IPS-20b (cell line): ENCODE measurements around the gene DNER.

Source experiments
- H3K27ac ChIP-seq: one replicate; pipeline ENCODE4 v1.5.1; 2013; ENCODE audit warnings: low read length
- H3K27me3 ChIP-seq: 2 replicates; pipeline ENCODE4 v1.6.1; 2013; ENCODE audit warnings: mild to moderate bottlenecking, low read length, inconsistent platforms; ENCODE audit not compliant: insufficient read depth
- H3K36me3 ChIP-seq: 2 replicates; pipeline ENCODE4 v1.6.1; 2013; ENCODE audit warnings: low read depth, mild to moderate bottlenecking, inconsistent platforms, low read length, moderate library complexity; ENCODE audit not compliant: insufficient read depth
- H3K4me1 ChIP-seq: 2 replicates; pipeline ENCODE4 v1.6.1; 2013; ENCODE audit warnings: mild to moderate bottlenecking, control low read depth, inconsistent platforms, low read length, moderate library complexity; ENCODE audit not compliant: insufficient read depth
- H3K4me3 ChIP-seq: 2 replicates; pipeline ENCODE4 v1.5.1; 2013; ENCODE audit warnings: mild to moderate bottlenecking, low read length, inconsistent platforms
- H3K9ac ChIP-seq: 2 replicates; pipeline ENCODE4 v1.6.1; 2013; ENCODE audit warnings: low read depth, mild to moderate bottlenecking, inconsistent platforms, low read length, moderate library complexity
- H3K9me3 ChIP-seq: 2 replicates; pipeline ENCODE4 v1.6.1; 2013; ENCODE audit warnings: mild to moderate bottlenecking, low read depth, low read length, inconsistent platforms; ENCODE audit not compliant: insufficient read depth

DNER gene

DNA sequence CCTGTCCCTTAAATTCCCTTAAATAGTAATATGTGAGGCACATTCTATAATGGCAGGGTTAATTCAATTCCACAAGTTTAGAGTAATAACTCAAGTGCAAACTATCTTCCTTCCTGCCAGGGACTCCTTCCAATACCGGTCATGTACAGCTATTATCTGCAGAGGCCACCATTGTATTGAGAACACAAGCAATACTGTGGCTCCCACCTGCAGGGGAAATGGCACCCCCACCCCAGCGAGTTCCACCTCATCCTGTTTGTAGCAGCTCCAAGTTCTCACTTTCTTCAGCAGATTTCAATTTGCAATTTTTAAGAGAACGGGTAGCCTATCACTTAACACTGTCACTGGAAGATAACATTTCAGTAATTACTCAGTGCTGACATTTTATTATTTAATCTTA lies 271.2 kb downstream of the DNER start:
- Histone ChIP-seq H3K4me1 (no peaks in the 10 kb centered on the region), H3K9me3 (no peaks in the 10 kb centered on the region), H3K27me3 (no peaks in the 10 kb centered on the region), H3K9ac (no peak overlapping the region), H3K4me3 (no peak overlapping the region), H3K36me3 (no peaks in the 10 kb centered on the region), H3K27ac (no peak overlapping the region)

DNA sequence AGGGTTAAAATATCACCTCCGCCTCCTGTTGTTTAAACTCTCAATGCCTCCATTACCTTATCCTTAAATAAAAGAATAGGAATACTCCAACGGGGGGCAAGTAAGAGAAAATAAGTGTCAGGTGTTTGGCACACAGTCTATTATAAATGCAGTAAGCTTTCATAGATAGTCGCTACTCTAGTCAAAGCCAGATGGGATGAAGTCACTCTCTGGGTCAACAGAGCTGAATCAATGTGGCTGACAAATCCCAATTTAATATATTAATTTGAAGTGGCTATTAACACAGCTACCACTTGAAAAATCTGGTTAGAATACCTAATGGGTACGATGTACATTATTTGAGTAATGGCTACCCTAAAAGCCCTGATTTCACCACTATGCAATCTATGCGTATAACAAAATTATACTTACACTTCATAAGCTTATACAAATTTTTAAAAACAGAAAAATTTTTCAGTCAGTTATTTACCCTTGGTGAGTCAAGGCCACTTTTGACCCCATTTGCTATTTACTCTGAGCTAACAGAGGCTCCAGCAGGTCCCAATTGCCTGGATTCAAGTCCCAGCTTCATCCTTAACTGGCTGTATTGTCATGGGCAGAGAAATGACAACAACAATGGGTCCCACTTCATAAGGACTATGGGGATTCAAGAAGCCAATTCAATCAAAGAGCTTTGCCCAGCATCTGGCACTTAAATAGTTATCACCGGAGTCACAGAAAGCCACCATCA lies 275.8 kb downstream of the DNER start:
- no peak overlapping the region for H3K4me3 ChIP-seq
- no peaks in the 10 kb centered on the region for H3K9me3 ChIP-seq
- H3K27me3 ChIP-seq: no peaks in the 10 kb centered on the region
- no peaks in the 10 kb centered on the region for H3K4me1 ChIP-seq
- no peaks in the 10 kb centered on the region for H3K36me3 ChIP-seq
- H3K9ac ChIP-seq: no peak overlapping the region
- no peak overlapping the region for H3K27ac ChIP-seq

GRCh38 chr2:229437467-229437866 lies 276.9 kb downstream of the DNER start:
- Histone ChIP-seq H3K9ac (no peak overlapping the region), H3K4me3 (no peak overlapping the region), H3K27me3 (no peaks in the 10 kb centered on the region), H3K36me3 (no peaks in the 10 kb centered on the region), H3K4me1 (no peaks in the 10 kb centered on the region), H3K9me3 (no peaks in the 10 kb centered on the region), H3K27ac (no peak overlapping the region)

DNA sequence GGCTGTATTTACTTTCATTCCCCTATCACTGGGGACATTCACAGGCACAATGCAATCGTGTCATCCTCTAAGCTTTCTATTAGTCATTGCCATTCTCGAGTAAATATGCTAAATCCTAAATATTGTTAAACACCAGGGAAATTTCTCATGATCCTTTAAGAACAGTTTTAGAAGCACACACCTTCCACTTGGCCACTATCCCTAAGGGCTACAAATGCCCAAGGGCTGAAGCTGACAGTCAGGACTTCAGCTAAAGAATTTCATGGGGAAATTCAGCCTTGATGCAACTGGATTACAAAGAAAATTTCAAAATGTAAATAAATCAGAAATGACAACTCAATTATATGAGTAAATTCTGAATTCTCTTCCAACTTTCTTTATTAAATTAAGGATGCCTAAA lies 280.2 kb downstream of the DNER start:
- no peaks in the 10 kb centered on the region for H3K4me1 ChIP-seq
- no peaks in the 10 kb centered on the region for H3K27me3 ChIP-seq
- H3K27ac ChIP-seq: no peak overlapping the region
- no peak overlapping the region for H3K4me3 ChIP-seq
- H3K36me3 ChIP-seq: no peaks in the 10 kb centered on the region
- H3K9me3 ChIP-seq: no peaks in the 10 kb centered on the region
- no peak overlapping the region for H3K9ac ChIP-seq

GRCh38 chr2:229433351-229433750 lies 281.0 kb downstream of the DNER start:
- Histone ChIP-seq H3K36me3 (no peaks in the 10 kb centered on the region), H3K9me3 (no peaks in the 10 kb centered on the region), H3K4me1 (no peaks in the 10 kb centered on the region), H3K27ac (no peak overlapping the region), H3K4me3 (no peak overlapping the region), H3K9ac (no peak overlapping the region), H3K27me3 (no peaks in the 10 kb centered on the region)

- Histone ChIP-seq H3K9ac (no peak overlapping the region), H3K36me3 (no peaks in the 10 kb centered on the region), H3K9me3 (no peaks in the 10 kb centered on the region), H3K27ac (no peak overlapping the region), H3K4me3 (no peak overlapping the region), H3K27me3 (no peaks in the 10 kb centered on the region), H3K4me1 (no peaks in the 10 kb centered on the region)
Observed at GRCh38 chr2:229431327-229431954, 282.9 kb downstream of the DNER start.

GRCh38 chr2:229429589-229429988 lies 284.8 kb downstream of the DNER start:
- Histone ChIP-seq H3K36me3 (no peaks in the 10 kb centered on the region), H3K27ac (no peak overlapping the region), H3K4me3 (no peak overlapping the region), H3K4me1 (no peaks in the 10 kb centered on the region), H3K9me3 (no peaks in the 10 kb centered on the region), H3K9ac (no peak overlapping the region), H3K27me3 (no peaks in the 10 kb centered on the region)

GRCh38 chr2:229426464-229426863 lies 287.9 kb downstream of the DNER start:
- no peaks in the 10 kb centered on the region for H3K27me3 ChIP-seq

GRCh38 chr2:229425598-229425997 lies 288.8 kb downstream of the DNER start:
- H3K9ac ChIP-seq: no peak overlapping the region
- no peaks in the 10 kb centered on the region for H3K36me3 ChIP-seq
- no peak overlapping the region for H3K4me3 ChIP-seq
- H3K9me3 ChIP-seq: no peaks in the 10 kb centered on the region
- no peak overlapping the region for H3K27ac ChIP-seq
- no peaks in the 10 kb centered on the region for H3K4me1 ChIP-seq
- H3K27me3 ChIP-seq: no peaks in the 10 kb centered on the region

More at GRCh38 chr2:229426464-229426863, 287.9 kb downstream of the DNER start:
- H3K36me3 ChIP-seq: no peaks in the 10 kb centered on the region
- H3K4me3 ChIP-seq: no peak overlapping the region
- no peaks in the 10 kb centered on the region for H3K4me1 ChIP-seq
- no peaks in the 10 kb centered on the region for H3K9me3 ChIP-seq
- no peak overlapping the region for H3K9ac ChIP-seq
- no peak overlapping the region for H3K27ac ChIP-seq

GRCh38 chr2:229422063-229422462 lies 292.3 kb downstream of the DNER start:
- no peak overlapping the region for H3K9ac ChIP-seq
- H3K4me3 ChIP-seq: no peak overlapping the region
- H3K27me3 ChIP-seq: no peaks in the 10 kb centered on the region
- H3K27ac ChIP-seq: no peak overlapping the region
- no peaks in the 10 kb centered on the region for H3K36me3 ChIP-seq
- no peaks in the 10 kb centered on the region for H3K9me3 ChIP-seq
- peaks cover 10% of the 10 kb centered on the region; the same call in 1 of the 2 replicates for H3K4me1 ChIP-seq

DNA sequence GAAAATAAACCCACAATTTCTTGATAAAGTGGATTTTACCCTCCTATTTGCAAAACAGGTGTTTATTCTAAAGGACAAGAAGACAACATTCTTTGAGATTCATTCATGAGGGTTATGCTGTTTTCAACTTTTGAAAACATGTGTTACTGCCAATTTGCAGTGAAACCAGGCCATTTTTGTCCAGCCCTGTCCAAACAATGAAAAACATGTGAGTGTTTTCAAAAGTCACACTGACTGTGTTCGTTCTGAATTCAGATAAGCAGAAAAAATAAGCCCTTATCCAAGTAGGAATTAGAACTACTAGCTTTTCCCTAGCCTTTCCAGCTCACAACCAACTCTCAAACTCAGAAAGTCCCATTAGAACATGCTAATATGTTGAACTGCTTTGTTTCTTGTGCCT lies 295.2 kb downstream of the DNER start:
- Histone ChIP-seq H3K9ac (no peak overlapping the region), H3K27me3 (no peaks in the 10 kb centered on the region), H3K36me3 (no peaks in the 10 kb centered on the region), H3K4me3 (no peak overlapping the region), H3K27ac (no peak overlapping the region), H3K9me3 (no peaks in the 10 kb centered on the region), H3K4me1 (peaks cover 10% of the 10 kb centered on the region; the same call in 1 of the 2 replicates)

GRCh38 chr2:229417916-229418315 lies 296.4 kb downstream of the DNER start:
- Histone ChIP-seq H3K4me1 (peaks cover 10% of the 10 kb centered on the region; the same call in 1 of the 2 replicates), H3K9me3 (no peaks in the 10 kb centered on the region), H3K27ac (no peak overlapping the region), H3K9ac (no peak overlapping the region), H3K27me3 (no peaks in the 10 kb centered on the region), H3K4me3 (no peak overlapping the region), H3K36me3 (no peaks in the 10 kb centered on the region)
